Neural crest cell (in vitro differentiated cells): ENCODE measurements around the gene CDK17. TPM values are rescaled to one million over a fixed set of nuclear protein-coding genes. Genes with fewer than 3 reads are reported as not detected.
"Not testable (repeated sequence)": the region's sequence is repeated elsewhere in the genome, so short reads cannot be mapped to it uniquely, and the experiment has no call there.

ENCODE experiments used
- DNase-seq: peaks from one replicate; pipeline ENCODE4 v3.0.0; 2021; ENCODE audit warnings: low read depth, mixed read lengths, low spot score
- H3K27ac Mint-ChIP-seq: one replicate; pipeline ENCODE4 v1.8.0; 2021; ENCODE audit warnings: mild to moderate bottlenecking, mixed read lengths; ENCODE audit not compliant: unreplicated experiment
- H3K27me3 Mint-ChIP-seq: 2 replicates; pipeline ENCODE4 v1.8.0; 2021; ENCODE audit warnings: low read depth, mild to moderate bottlenecking, mixed read lengths
- H3K36me3 Mint-ChIP-seq: 2 replicates; pipeline ENCODE4 v1.8.0; 2021; ENCODE audit warnings: low read depth, mild to moderate bottlenecking, mixed read lengths
- H3K4me1 Mint-ChIP-seq: 2 replicates; pipeline ENCODE4 v1.8.0; 2021; ENCODE audit warnings: mixed read lengths
- H3K4me3 Mint-ChIP-seq: one replicate; pipeline ENCODE4 v1.8.0; 2021; ENCODE audit warnings: mild to moderate bottlenecking, mixed read lengths
- H3K9me3 Mint-ChIP-seq: 2 replicates; pipeline ENCODE4 v1.8.0; 2021; ENCODE audit warnings: mixed read lengths
- CTCF ChIP-seq: fragments of 200-600 bp; sonication (generic); conservative IDR thresholded peaks from 2 replicates; pipeline ENCODE4 v1.5.0; 2021; ENCODE audit warnings: antibody characterized with exemption, mild to moderate bottlenecking
- total RNA-seq: library from RNA; stranded (reverse); gene quantifications from 2 replicates; pipeline ENCODE4 v1.2.1, GENCODE V29; 2021

Gene CDK17
- total RNA-seq, 1 donor from 2014 or later: 33.4 TPM

- Mint-ChIP-seq H3K36me3 (no peaks in the 10 kb centered on the region), H3K4me3 (peak overlapping the region; percentile 31), H3K27ac (no peak overlapping the region), H3K4me1 (peaks cover 28% of the 10 kb centered on the region), H3K27me3 (no peaks in the 10 kb centered on the region), H3K9me3 (no peaks in the 10 kb centered on the region)
- no peak for DNase-seq
- TF ChIP-seq CTCF: no peak
Measured at GRCh38 chr12:96395236-96395635, 5.0 kb downstream of the CDK17 start.

- H3K4me3 Mint-ChIP-seq, DNase-seq, H3K36me3 Mint-ChIP-seq, H3K27me3 Mint-ChIP-seq, H3K27ac Mint-ChIP-seq, H3K9me3 Mint-ChIP-seq: not testable (repeated sequence)
- H3K4me1 Mint-ChIP-seq: peaks cover 24% of the 10 kb centered on the region
Measured at GRCh38 chr12:96393229-96393628, 7.0 kb downstream of the CDK17 start.

- Mint-ChIP-seq H3K27me3 (no peaks in the 10 kb centered on the region), H3K9me3 (peaks cover 2% of the 10 kb centered on the region), H3K27ac (no peak overlapping the region), H3K36me3 (peaks cover 8% of the 10 kb centered on the region), H3K4me3 (no peak overlapping the region), H3K4me1 (peaks cover 19% of the 10 kb centered on the region)
- no peak for TF ChIP-seq CTCF
- DNase-seq: no peak
Measured at GRCh38 chr12:96392397-96392796, 7.8 kb downstream of the CDK17 start.

GRCh38 chr12:96387981-96388380 is 12.3 kb downstream of the CDK17 start:
- no peak for TF ChIP-seq CTCF
- H3K27ac Mint-ChIP-seq: no peak overlapping the region
- H3K36me3 Mint-ChIP-seq: peaks cover 20% of the 10 kb centered on the region
- H3K4me1 Mint-ChIP-seq: peaks cover 10% of the 10 kb centered on the region
- DNase-seq: no peak
- peaks cover 3% of the 10 kb centered on the region for H3K9me3 Mint-ChIP-seq
- H3K4me3 Mint-ChIP-seq: no peak overlapping the region
- no peaks in the 10 kb centered on the region for H3K27me3 Mint-ChIP-seq

- TF ChIP-seq CTCF: no peak
- H3K4me3 Mint-ChIP-seq: no peak overlapping the region
- DNase-seq: no peak
- peaks cover 29% of the 10 kb centered on the region for H3K36me3 Mint-ChIP-seq
- H3K27me3 Mint-ChIP-seq: no peaks in the 10 kb centered on the region
- peaks cover 10% of the 10 kb centered on the region for H3K9me3 Mint-ChIP-seq
- H3K27ac Mint-ChIP-seq: peak overlapping the region; percentile 76
- H3K4me1 Mint-ChIP-seq: peaks cover 9% of the 10 kb centered on the region
Measured at GRCh38 chr12:96386794-96387193, 13.4 kb downstream of the CDK17 start.

- H3K4me3 Mint-ChIP-seq: no peak overlapping the region
- H3K36me3 Mint-ChIP-seq: peaks cover 32% of the 10 kb centered on the region
- H3K27me3 Mint-ChIP-seq: no peaks in the 10 kb centered on the region
- no peak for DNase-seq
- H3K4me1 Mint-ChIP-seq: peaks cover 3% of the 10 kb centered on the region
- peaks cover 10% of the 10 kb centered on the region for H3K9me3 Mint-ChIP-seq
- no peak for TF ChIP-seq CTCF
- H3K27ac Mint-ChIP-seq: no peak overlapping the region
Measured at GRCh38 chr12:96383991-96384390, 16.2 kb downstream of the CDK17 start.
